GM19463 (cell line): Measurements from ENCODE around the gene SGCA.

Experiments
- ATAC-seq: cut with Tn5 transposase; IDR thresholded peaks from one replicate; pipeline ENCODE4 v1.9.1; 2021; ENCODE audit warnings: mild to moderate bottlenecking, moderate library complexity; ENCODE audit not compliant: unreplicated experiment

SGCA gene

DNA sequence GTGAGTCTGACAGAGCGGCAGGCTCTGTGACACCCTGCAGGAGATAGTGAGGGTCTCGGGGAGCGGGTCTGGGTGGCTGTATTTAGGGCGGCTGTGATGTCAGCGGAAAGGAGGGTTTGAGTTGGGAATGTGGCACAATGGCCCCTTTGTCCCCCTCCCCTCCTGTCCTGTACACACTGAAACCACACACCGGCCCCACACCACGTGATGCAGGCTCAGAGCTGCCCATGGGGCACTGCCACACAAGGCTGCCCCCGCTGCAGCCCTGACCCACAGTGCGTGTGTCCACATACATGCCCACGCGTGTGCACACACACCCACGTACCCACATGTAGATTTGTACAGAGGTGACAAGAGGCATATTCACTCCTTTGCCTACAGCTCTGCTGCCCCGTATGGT, 15.3 kb downstream of the SGCA start:
- no peak for ATAC-seq

DNA sequence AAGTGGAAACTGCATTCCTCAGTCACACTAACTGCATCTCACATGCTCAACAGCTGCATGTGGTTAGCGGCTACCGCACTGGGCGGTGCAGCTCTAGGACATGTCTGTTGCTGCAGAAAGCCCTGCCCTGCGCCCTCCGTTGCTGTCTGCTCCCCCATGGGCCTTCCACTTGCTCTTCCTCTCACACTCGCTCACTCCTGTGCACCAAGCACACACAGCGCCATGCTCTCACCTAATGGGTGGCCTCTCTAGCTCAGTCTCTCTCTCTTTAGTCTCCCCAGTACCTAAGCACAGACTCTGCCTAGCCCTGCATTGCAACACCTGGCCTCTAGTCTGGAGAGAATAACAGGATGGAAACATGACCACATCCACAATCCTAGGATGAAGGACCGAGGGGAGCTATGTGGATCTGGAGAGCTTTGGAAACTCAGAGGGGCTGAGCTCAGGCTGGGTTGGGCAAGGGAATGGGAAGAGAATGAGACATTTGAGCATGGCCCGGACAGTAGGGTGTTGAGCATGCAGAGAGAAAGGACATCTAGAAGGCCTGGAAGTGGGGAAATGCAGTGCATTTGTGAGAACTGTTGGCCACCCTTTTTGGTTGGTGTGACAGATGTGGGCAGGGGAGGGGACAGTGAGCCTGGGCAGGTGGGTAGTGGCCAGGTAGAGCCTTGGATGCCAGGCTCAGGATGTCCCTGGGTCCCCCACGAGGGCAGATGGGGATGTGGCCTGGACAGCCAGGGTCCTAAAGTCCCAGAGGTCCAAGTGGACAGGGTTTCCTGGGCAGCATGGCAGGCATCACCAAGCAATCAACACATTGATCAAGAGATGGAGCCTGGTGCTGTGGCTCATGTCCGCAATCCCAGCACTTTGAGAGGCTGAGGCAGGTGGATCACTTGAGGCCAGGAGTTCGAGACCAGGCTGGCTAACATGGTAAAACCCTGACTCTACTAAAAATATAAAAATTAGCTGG, 16.1 kb downstream of the SGCA start:
- no peak for ATAC-seq

DNA sequence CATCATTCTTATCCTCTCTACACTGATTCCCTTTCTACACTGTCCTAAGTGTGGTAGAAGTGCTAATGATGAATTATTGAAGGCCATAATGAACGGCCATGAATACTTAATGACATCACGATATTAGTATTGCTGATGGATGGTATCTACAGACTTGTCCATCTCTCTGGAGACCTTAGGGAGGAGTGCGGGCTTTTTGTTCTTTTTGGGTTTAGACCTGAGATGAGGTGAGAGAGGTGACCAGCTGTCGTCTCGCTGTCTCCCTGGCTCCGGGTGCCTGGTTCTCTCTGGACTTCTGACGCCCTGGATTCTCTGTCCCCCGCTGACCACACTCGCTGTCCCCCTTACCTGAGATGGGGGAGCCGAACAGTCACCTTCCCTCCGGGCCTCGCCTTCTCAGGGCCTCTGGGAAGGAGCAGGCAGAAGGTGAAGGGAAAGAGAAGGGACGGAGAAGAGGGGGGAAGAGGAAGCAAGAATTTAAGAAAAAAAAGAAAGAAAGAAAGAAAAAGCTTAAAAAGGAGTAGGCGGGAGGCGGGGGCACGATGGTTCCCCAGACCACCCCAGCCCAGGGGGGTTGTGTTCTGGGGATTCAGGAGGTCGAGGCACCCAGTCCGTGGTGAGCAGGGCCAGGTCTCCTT, 17.1 kb downstream of the SGCA start:
- no peak for ATAC-seq

DNA sequence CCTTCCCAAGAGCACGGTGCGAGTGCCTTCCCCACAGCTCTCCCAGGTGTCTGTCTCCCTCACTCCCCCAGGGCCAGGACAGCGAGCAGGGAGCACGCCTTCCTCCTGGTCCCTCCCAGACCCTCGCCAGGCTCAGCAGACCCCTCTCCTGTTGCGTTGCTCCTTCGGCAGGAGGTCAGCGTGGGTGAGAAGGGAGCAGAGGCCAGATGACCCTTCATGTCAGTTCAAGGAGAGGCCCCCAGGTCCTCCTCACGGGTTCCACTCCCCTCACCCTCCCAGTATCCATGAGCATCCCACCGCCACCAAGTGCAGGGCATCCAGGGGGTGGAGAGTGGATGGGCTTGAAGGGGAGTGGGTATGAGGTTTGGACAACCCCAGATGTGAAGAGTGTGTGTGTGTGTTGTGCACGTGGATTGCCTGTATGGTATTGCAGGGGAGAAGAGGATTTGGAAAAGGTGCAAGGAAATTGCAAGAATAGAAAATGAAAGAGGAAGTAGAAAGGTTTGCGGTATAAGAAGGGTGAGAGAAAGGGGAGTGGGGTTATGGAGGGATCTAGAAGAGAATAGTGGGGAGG, 17.7 kb downstream of the SGCA start:
- no peak for ATAC-seq

DNA sequence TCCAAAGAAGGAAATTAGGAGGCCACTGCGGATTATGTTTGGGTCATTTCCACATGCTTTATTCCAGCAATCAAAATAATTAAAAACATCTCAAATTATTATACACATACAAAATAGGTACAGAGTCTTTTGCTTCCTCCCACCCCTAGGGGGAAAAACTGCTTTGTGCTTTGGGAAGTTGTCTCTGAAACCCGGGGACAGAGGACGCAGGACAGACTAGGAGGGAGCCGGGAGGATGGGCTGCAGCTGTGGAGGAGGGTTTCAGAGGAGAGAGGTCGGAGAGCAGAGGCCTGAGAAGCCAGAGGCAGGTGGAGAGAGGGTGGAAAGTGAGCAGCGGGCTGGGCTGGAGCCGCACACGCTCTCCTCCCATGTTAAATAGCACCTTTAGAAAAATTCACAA, 18.3 kb downstream of the SGCA start:
- no peak for ATAC-seq

DNA sequence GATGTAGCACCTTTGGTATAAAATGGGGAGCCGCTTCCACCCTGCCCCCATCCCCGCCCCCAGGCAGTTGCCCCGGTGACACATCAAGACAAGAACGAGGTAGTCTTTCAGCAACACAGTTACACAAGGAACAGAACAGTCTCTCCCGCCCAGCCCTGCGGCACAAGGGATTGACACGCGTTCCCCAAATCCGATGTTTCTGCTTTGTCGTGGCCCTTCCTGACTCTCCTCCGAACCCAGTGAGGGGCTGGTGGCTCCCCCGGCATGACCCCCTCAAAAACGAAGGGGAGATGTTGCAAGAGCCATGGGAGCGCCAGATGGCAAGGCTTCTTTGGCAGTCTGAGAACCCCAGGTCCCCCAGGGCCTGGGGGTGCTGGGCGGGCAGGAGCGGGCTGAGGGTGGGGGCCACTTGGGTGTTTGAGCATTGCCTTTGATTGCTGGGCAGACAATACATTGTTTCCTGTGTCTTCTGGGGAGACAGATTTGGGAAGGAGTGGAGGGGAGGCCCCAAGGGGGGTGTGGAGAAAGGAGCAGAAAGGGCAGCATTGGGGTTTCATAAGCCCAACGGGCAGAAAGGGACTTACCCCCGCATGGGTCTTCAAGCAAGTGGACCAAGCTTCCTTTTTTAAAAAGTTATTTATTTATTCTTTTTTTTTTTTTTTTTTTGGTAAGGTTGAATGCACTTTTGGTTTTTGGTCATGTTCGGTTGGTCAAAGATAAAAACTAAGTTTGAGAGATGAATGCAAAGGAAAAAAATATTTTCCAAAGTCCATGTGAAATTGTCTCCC, 19.0 kb downstream of the SGCA start:
- ATAC-seq = no peak

DNA sequence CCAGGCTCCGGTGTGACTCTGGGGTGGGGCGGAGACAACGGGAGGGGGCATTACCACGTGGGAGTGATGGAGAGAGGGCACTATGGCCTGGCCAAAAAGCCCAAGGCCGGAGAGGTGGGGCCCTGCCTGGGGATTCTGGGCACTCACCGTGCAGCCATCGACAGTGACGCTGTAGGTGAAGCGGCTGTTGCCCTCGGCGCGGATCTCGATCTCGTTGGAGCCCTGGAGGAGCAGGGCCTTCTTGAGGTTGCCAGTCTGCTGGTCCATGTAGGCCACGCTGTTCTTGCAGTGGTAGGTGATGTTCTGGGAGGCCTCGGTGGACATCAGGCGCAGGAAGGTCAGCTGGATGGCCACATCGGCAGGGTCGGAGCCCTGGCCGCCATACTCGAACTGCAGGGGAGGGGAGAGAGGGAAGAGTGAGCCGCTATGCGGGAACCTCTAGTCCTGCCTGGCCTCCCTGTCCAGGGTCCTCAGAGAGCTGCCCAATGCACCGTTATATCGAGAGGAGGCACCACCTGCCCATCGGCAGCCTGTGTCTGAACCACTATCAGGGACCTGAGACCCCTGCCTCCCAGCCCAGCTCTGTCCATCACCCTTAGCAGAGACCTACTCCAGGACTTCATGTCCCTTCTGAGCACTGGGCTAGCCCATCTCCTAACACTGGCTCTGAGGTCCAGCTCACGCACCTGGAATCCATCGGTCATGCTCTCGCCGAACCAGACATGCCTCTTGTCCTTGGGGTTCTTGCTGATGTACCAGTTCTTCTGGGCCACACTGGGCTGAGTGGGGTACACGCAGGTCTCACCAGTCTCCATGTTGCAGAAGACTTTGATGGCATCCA, 20.0 kb downstream of the SGCA start:
- ATAC-seq = no peak

DNA sequence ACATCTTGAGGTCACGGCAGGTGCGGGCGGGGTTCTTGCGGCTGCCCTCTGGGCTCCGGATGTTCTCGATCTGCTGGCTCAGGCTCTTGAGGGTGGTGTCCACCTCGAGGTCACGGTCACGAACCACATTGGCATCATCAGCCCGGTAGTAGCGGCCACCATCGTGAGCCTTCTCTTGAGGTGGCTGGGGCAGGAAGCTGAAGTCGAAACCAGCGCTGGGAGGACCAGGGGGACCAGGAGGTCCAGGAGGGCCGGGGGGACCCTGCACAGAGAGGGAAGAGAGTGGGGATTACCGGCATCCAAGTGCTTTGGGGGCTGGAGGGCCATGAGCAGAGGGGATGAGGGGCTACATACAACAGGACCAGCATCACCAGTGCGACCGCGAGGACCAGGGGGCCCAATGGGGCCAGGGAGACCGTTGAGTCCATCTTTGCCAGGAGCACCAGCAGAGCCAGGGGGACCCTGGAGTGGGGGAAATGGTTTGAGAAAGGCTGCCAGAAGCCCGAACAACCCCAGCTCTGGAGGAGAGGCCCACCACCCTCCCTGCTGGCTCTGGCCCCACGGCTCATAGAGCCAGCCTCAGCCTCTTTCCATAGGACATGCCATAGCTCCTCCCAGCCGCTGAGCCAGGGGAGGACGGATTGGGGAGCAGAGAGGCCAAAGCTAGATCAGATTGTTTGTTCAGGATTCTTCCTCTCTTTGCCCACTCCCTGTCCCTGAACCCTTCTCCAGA, 21.0 kb downstream of the SGCA start:
- ATAC-seq = no peak

DNA sequence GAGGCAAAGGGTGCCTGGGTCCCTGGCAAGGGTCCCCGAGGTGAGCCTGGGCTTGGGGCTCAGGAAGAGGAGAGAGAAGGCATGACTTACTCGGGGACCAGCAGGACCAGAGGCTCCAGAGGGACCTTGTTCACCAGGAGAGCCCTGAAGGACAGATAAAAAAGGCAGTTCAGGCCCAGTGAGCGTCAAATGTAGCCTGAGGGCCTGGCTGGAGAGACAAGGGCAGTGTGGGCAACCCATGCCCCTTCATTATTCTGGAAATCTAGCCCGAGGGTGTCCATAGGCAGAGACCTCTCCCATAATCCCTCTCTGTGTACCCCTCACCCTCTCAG, 21.6 kb downstream of the SGCA start:
- ATAC-seq = no peak

DNA sequence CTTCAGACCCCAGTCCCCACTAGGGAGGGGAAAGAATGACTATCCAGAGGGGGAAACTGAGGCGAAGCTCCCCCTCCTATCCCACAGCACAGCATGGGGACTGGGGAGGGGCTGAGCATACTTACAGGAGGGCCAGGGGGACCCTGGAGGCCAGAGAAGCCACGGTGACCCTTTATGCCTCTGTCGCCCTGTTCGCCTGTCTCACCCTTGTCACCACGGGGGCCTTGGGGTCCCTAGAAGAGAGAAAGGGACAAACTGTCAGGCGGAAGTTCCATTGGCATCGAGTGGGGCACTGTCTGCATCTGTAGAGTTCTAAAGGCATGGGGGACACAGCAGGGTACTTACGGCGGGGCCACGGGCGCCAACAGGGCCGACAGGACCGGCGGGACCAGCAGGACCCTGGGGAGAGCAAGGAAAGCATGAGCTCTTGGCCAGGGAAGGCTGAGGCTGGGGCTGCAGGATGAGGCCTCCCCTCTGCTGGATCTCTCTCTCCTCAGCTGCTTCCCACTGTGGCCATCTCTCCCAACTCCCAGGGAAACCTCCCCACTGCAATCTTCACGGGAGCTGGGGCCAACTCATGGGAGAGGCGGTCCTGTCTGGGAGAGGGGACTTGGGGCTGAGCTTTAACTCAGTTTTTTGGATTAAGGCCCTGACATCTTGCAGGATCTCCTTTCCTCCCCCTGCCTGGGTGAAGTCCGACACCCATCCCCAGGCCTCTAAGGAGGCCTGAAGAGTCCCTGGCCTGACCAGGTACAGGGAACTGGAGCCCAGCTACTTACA, 22.1 kb downstream of the SGCA start:
- no peak for ATAC-seq

DNA sequence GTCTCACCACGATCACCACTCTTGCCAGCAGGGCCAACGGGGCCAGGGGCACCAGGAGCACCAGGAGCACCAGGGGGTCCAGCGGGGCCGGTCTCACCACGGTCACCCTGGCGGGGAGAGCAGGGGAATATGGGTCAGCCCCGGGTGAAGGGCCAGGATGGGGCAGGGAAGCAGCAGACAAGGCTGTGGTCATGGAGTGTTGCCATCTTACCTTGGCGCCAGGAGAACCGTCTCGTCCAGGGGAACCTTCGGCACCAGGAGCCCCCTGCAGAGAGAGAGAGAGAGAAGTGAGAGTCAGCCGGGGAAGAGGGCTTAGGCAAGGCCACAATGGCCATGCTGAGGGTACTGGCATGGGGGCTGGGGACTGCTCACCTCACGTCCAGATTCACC, 22.7 kb downstream of the SGCA start:
- no peak for ATAC-seq

DNA sequence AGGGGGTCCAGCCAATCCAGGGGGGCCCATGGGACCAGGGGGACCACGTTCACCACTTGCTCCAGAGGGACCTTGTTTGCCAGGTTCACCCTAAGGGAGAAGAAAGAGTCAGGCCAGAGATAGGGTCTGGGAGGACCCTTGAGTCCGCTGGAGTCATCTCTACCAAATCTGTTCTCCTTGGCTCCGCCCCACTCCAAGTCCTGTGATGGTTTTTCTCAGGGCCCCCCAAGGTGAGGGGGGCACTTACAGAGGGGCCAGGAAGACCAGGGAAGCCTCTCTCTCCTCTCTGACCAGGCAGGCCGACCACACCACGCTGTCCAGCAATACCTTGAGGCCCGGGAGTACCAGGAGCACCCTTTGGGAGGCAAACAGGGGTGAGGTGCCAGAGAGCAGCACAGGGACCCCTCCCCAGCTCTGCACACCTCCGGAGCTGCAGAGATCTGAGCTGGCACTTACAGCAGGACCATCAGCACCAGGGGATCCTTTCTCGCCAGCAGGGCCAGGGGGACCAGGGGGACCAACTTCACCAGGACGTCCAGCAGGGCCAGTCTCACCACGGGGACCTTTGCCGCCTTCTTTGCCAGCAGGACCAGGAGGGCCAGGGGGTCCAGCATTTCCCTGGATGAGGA, 23.2 kb downstream of the SGCA start:
- no peak for ATAC-seq

DNA sequence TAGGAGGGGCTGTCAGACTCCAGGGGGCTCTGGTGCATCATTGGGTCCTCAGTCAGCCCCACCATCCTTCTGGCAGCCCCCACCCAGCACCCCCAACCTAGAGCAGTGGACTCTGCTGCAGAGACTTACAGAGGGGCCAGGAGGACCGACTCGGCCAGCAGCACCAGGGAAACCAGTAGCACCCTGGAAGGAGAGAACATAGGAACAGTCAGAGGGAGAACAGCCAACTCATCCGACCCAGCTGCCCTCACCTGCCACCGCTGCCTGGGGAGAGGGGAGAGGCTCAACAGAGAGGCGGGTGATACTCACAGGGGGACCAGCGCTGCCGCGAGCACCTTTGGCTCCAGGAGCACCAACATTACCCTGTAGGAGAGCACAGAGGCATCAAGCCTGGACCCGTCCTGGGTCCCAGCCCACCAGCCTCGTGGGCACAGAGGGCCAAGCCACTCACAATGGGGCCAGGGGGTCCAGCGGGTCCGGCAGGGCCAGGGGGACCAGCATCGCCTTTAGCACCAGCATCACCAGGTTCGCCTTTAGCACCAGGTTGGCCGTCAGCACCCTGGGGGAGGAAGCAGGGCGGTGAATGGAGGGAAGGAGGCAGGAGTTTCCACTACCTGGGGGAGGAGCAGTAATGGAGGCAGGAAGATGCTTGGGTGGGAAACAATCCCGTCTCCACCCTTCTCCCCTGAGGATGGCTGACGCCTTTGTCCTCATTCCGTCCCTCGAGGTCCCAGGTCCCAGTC, 23.9 kb downstream of the SGCA start:
- ATAC-seq = no peak

DNA sequence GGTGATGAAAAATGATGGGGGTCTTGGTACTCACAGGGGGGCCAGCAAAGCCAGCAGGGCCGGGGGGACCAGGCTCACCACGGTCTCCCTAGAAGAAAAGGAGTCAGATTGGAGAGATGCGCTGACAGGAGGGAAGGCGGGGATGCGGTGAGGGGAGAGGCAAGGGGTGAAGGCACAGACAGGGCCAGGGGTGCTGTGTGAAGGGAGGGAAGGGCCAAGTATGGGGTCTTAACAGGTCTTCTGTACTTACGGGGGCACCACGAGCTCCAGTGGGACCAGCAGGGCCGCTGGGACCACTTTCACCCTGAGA, 24.4 kb downstream of the SGCA start:
- ATAC-seq = no peak

DNA sequence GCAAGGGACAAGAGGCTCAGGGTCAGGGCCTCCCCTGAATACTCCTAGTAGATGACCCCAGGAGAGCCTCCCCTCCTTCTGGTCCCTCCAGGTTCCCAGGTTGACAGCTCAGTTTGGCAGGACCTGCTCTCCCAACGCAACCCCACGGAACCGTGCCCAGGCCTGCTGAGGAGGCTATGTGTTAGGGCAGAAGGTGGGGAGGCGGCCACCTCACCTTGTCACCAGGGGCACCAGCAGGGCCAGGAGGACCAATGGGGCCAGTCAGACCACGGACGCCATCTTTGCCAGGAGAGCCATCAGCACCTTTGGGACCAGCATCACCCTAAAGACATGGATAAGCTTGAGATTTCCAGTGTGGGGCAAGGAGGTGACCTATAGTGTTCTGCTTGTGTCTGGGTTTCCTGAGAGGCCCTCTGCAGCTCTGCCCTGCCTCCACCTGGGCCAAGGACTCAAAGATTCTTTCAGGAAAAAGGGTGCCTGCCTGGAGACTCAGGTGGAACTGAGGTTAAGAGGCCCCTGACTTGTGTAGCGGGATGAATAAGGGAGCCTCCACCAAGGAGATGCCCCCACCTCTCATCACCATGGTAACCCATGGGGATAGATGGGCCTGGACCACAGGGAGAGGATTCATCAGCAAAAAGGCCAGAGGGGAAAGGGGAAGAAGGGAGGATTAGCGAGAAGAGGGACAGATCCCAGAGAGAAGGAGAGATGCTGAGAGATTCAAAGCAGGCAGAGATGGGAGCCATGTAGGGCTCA, 25.0 kb downstream of the SGCA start:
- ATAC-seq = no peak

DNA sequence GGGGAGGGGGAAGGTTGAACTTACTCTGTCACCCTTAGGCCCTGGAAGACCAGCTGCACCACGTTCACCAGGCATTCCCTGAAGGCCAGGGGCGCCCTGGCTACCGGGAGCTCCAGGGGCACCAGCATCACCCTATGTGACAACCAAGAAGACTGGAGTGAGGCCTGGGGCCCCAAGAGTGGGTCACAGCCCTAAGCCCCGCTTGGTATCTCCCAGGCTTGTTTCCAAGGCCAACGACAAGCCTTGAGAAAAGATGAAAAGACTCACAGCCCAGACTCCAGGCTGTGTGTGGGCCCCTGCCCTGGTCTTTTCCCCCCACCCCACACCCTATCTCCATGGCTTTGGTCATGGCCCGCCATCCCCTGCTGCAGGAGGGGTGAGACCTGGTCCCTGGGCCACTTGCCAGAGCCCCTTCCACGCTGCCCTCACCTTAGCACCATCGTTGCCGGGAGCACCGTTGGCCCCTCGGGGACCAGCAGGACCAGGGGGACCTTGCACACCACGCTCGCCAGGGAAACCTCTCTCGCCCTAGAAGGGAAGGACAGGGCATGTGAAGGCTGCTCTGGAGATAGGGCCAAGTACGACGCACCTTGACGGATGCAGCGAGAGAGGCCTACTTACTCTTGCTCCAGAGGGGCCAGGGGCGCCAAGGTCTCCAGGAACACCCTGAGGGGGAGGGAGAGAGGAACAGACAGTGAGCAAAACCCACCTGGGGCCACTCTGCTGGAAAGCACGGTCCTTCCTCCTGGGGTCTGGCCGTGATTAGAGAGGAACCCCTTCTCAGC, 25.7 kb downstream of the SGCA start:
- no peak for ATAC-seq
